HEK293 (cell line): ENCODE data around the gene TFPI.

Experiments used
- CTCF ChIA-PET: fragments of 350-600 bp; formaldehyde crosslinking; extraction: SDS; loops from one replicate; lab custom pipeline; 2021; ENCODE audit warnings: antibody characterized with exemption; lab: Yijun Ruan, JAX
- POLR2A ChIA-PET: fragments of 300-600 bp; formaldehyde crosslinking; extraction: SDS; loops from one replicate; lab custom pipeline; 2020; ENCODE audit warnings: antibody characterized with exemption, inconsistent platforms; lab: Yijun Ruan, JAX
- H3K27ac ChIP-seq: fragments of 200-500 bp; sonication (Bioruptor generic); 2 replicates; pipeline ENCODE4 v1.5.1; 2014; ENCODE audit warnings: low read depth, low read length, control low read depth, inconsistent platforms; ENCODE audit errors: extremely low read depth
- H3K36me3 ChIP-seq, 2 experiments: fragments of 200-500 bp in 1 of 2; sonication (Bioruptor generic) in 1 of 2; 1 replicate in 1 of 2; 2 replicates in 1 of 2; pipeline ENCODE4 v1.5.1; 2014 to 2017; ENCODE audit warnings: inconsistent platforms in 2 of 2, low read length in 2 of 2; ENCODE audit not compliant: control insufficient read depth in 2 of 2, insufficient read depth in 1 of 2
- H3K4me1 ChIP-seq: fragments of 200-500 bp; sonication (Bioruptor generic); 2 replicates; pipeline ENCODE4 v1.5.1; 2014; ENCODE audit warnings: mild to moderate bottlenecking, low read length, inconsistent platforms; ENCODE audit not compliant: control insufficient read depth, insufficient read depth
- H3K4me3 ChIP-seq: 2 replicates; pipeline ENCODE4 v1.5.1; 2011; ENCODE audit warnings: low read depth, mild to moderate bottlenecking, control low read depth, low read length, moderate library complexity
- H3K9me3 ChIP-seq: fragments of 200-500 bp; sonication (Bioruptor generic); 2 replicates; pipeline ENCODE4 v1.5.1; 2014; ENCODE audit warnings: low read depth, low read length, inconsistent platforms; ENCODE audit not compliant: control insufficient read depth, insufficient read depth
- ATF2 ChIP-seq: fragments of 450-650 bp; formaldehyde crosslinking; IDR thresholded peaks from 2 replicates; pipeline ENCODE4 v1.5.1; 2016; ENCODE audit warnings: missing biosample characterization, missing genetic modification characterization, low read depth
- OSR2 ChIP-seq: fragments of 450-650 bp; formaldehyde crosslinking; IDR thresholded peaks from 2 replicates; pipeline ENCODE4 v1.5.1; 2016; ENCODE audit warnings: missing biosample characterization, missing genetic modification characterization
- OVOL3 ChIP-seq: fragments of 450-650 bp; formaldehyde crosslinking; IDR thresholded peaks from 2 replicates; pipeline ENCODE4 v1.5.1; 2016; ENCODE audit warnings: missing biosample characterization, missing genetic modification characterization
- SP2 ChIP-seq: fragments of 450-650 bp; formaldehyde crosslinking; IDR thresholded peaks from 2 replicates; pipeline ENCODE4 v1.5.1; 2016; ENCODE audit warnings: missing biosample characterization, missing genetic modification characterization
- ZBTB44 ChIP-seq: fragments of 450-650 bp; IDR thresholded peaks from 2 replicates; pipeline ENCODE4 v1.5.1; 2018; ENCODE audit warnings: missing biosample characterization, mild to moderate bottlenecking, missing genetic modification characterization
- ZFP3 ChIP-seq: fragments of 450-650 bp; formaldehyde crosslinking; IDR thresholded peaks from 2 replicates; pipeline ENCODE4 v1.5.1; 2016; ENCODE audit warnings: low read depth, missing biosample characterization, missing genetic modification characterization
- ZFP41 ChIP-seq: fragments of 450-650 bp; formaldehyde crosslinking; IDR thresholded peaks from 2 replicates; pipeline ENCODE4 v1.5.1; 2016; ENCODE audit warnings: missing biosample characterization, missing genetic modification characterization, borderline replicate concordance
- ZIC2 ChIP-seq: fragments of 450-650 bp; formaldehyde crosslinking; IDR thresholded peaks from 2 replicates; pipeline ENCODE4 v1.5.1; 2016; ENCODE audit warnings: missing biosample characterization, missing genetic modification characterization
- ZNF19 ChIP-seq: fragments of 450-650 bp; formaldehyde crosslinking; IDR thresholded peaks from 2 replicates; pipeline ENCODE4; 2016; ENCODE audit warnings: missing biosample characterization, missing genetic modification characterization, low read depth
- ZNF24 ChIP-seq: fragments of 450-650 bp; formaldehyde crosslinking; IDR thresholded peaks from 2 replicates; pipeline ENCODE4 v1.5.1; 2016; ENCODE audit warnings: missing biosample characterization, missing genetic modification characterization
- ZNF248 ChIP-seq: fragments of 450-650 bp; formaldehyde crosslinking; IDR thresholded peaks from 2 replicates; pipeline ENCODE4 v1.5.1; 2017; ENCODE audit warnings: missing biosample characterization, missing genetic modification characterization
- ZNF280D ChIP-seq: fragments of 450-650 bp; formaldehyde crosslinking; IDR thresholded peaks from 2 replicates; pipeline ENCODE4 v1.5.1; 2016; ENCODE audit warnings: missing biosample characterization, missing genetic modification characterization
- ZNF658 ChIP-seq: fragments of 450-650 bp; formaldehyde crosslinking; IDR thresholded peaks from 2 replicates; pipeline ENCODE4; 2016; ENCODE audit warnings: missing biosample characterization, missing genetic modification characterization
- ZNF677 ChIP-seq: fragments of 450-650 bp; IDR thresholded peaks from 2 replicates; pipeline ENCODE4 v1.5.0; 2018; ENCODE audit warnings: missing biosample characterization, mild to moderate bottlenecking, missing genetic modification characterization, moderate library complexity
- ZNF704 ChIP-seq: fragments of 450-650 bp; formaldehyde crosslinking; IDR thresholded peaks from 2 replicates; pipeline ENCODE4 v1.5.1; 2016; ENCODE audit warnings: missing biosample characterization, missing genetic modification characterization
- ZNF843 ChIP-seq: fragments of 450-650 bp; formaldehyde crosslinking; IDR thresholded peaks from 2 replicates; pipeline ENCODE4 v1.5.1; 2016; ENCODE audit warnings: missing biosample characterization, missing genetic modification characterization
- TF ChIP-seq, protein P1 (sequence below): fragments of 450-650 bp; formaldehyde crosslinking; IDR thresholded peaks from 2 replicates; pipeline ENCODE4 v1.5.1; 2016; ENCODE audit warnings: missing biosample characterization, missing genetic modification characterization
- TF ChIP-seq, protein P2 (sequence below): fragments of 450-650 bp; formaldehyde crosslinking; IDR thresholded peaks from 2 replicates; pipeline ENCODE4 v1.5.1; 2017; ENCODE audit warnings: missing biosample characterization, missing genetic modification characterization

TFPI gene

DNA sequence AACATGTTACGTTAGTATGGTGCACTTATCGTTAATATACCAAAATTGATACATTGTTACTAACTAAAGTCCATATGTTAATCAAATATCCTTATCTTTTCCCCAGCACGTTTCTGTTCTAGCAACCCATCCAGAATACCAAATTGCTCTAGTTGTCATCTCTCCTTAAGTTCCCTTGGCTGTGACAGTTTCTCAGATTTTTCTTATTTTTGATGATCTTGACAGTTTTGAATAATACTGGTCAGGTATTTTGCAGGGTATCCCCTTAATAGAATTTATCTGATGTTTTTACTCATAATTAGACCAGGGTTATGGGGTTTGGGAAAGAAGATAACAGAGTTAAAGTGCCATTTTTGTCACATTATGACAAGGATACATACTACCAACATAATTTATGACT lies 47.8 kb downstream of the TFPI start (continued):
- TF ChIP-seq, protein P1, sequence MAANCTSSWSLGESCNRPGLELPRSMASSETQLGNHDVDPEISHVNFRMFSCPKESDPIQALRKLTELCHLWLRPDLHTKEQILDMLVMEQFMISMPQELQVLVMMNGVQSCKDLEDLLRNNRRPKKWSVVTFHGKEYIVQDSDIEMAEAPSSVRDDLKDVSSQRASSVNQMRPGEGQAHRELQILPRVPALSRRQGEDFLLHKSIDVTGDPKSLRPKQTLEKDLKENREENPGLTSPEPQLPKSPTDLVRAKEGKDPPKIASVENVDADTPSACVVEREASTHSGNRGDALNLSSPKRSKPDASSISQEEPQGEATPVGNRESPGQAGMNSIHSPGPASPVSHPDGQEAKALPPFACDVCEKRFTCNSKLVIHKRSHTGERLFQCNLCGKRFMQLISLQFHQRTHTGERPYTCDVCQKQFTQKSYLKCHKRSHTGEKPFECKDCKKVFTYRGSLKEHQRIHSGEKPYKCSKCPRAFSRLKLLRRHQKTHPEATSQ (tag by site-specific recombination) = no peak

DNA sequence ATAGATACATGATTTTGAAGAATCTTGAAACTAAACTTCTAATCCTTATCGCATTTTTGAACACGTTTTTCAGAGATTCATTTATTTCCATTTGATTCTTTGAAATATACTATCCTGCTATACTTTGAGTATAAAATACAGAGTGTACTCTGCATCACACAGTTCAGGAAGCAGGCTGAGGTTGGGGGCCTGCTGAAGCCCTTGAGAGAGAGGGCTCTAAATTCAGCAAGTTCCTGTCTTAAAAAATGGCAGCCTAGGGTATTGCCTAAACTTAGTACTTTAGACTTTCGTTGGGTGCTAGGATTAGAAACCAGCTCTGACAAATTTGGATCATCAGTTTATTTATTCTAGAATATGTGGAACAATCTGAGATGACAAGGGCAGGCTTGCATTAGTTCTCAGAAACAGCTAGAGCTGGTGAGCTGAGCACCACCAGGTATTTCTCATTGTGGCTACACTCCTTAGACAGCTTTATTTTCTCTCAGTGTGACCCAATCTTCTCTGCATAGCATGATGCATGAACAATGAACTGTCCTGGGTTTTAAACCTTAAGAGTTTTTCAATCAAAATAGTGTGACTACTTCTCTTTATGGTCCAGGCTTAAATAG lies 49.1 kb downstream of the TFPI start:
- ChIA-PET CTCF (interaction anchor here (0.5 to 1.4 kb wide), 4 partner anchors 42 to 256 kb away, joined by 3 to 9 read pairs (median 4); no protein-coding TSS in a partner anchor), POLR2A (no interaction called here)
- H3K9me3 ChIP-seq = no peaks in the 10 kb centered on the region
- H3K4me1 ChIP-seq = peaks cover 14% of the 10 kb centered on the region
- no peaks in the 10 kb centered on the region for H3K36me3 ChIP-seq
- no peak overlapping the region for H3K27ac ChIP-seq
- TF ChIP-seq ZFP3 (tag by site-specific recombination) (no peak), ZNF19 (no peak), ZNF843 (no peak), ZNF280D (tag by site-specific recombination) (no peak), OVOL3 (tag by site-specific recombination) (no peak), ZFP41 (tag by site-specific recombination) (no peak), ZNF24 (no peak), SP2 (no peak), ZNF704 (no peak), ATF2 (no peak), ZBTB44 (tag by site-specific recombination) (no peak), ZNF658 (no peak), ZNF248 (tag by site-specific recombination) (no peak), OSR2 (tag by site-specific recombination) (no peak), ZIC2 (tag by site-specific recombination) (no peak), ZNF677 (tag by site-specific recombination) (no peak)
- TF ChIP-seq, protein P2, sequence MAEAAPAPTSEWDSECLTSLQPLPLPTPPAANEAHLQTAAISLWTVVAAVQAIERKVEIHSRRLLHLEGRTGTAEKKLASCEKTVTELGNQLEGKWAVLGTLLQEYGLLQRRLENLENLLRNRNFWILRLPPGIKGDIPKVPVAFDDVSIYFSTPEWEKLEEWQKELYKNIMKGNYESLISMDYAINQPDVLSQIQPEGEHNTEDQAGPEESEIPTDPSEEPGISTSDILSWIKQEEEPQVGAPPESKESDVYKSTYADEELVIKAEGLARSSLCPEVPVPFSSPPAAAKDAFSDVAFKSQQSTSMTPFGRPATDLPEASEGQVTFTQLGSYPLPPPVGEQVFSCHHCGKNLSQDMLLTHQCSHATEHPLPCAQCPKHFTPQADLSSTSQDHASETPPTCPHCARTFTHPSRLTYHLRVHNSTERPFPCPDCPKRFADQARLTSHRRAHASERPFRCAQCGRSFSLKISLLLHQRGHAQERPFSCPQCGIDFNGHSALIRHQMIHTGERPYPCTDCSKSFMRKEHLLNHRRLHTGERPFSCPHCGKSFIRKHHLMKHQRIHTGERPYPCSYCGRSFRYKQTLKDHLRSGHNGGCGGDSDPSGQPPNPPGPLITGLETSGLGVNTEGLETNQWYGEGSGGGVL = no peak
- TF ChIP-seq, all 188 proteins: peak for 0
- H3K4me3 ChIP-seq = no peak overlapping the region
